ENCODE results near the gene WDR64. TPM values are rescaled to one million over a fixed set of nuclear protein-coding genes. Genes with fewer than 3 reads are reported as not detected.

WDR64 gene
- total and polyA plus RNA-seq, 2 experiments from 2014 or later = not detected

GRCh38 chr1:241612533-241613477 lies 39.3 kb upstream of the WDR64 start (continued):
- TF ChIP-seq POLR2AphosphoS5 (IDR thresholded peaks at IDR 0.05; ENCODE audit: low read depth) = no peak
- no peak for TF ChIP-seq EZH2 (IDR thresholded peaks at IDR 0.05; ENCODE audit: low read depth, unreplicated experiment)
- TF ChIP-seq ETS1 (IDR thresholded peaks at IDR 0.05) = no peak
- TF ChIP-seq JUNB (IDR thresholded peaks at IDR 0.05; ENCODE audit: unreplicated experiment) = no peak
- TF ChIP-seq REST (IDR thresholded peaks at IDR 0.05; ENCODE audit: unreplicated experiment) = no peak
- no peak for TF ChIP-seq EZH2phosphoT487 (IDR thresholded peaks at IDR 0.05; ENCODE audit: unreplicated experiment)
- TF ChIP-seq ZNF331 (CRISPR knock-in tag; IDR thresholded peaks at IDR 0.05; ENCODE audit: low read depth) = no peak

GRCh38 chr1:241614144-241614543 lies 37.9 kb upstream of the WDR64 start:
- H3K27me3 Mint-ChIP-seq (ENCODE audit: insufficient read depth, low read depth, poor library complexity) = peaks cover 4% of the 10 kb centered on the region
- Histone ChIP-seq H3K4me3 (no peak overlapping the region), H3K9me2 (ENCODE audit: insufficient read depth) (no peaks in the 10 kb centered on the region), H3K4me2 (no peak overlapping the region), H3K4me1 (ENCODE audit: insufficient read depth) (no peaks in the 10 kb centered on the region), H3K36me3 (ENCODE audit: insufficient read depth) (no peaks in the 10 kb centered on the region), H3K27me3 (ENCODE audit: insufficient read depth) (no peaks in the 10 kb centered on the region), H4K20me1 (replicated peaks; ENCODE audit: insufficient read depth) (no peaks in the 10 kb centered on the region), H3K27ac (ENCODE audit: low read depth) (no peak overlapping the region), H3K79me2 (replicated peaks; ENCODE audit: insufficient read depth) (no peaks in the 10 kb centered on the region), H2AFZ (no peak overlapping the region), H3F3A (replicated peaks; ENCODE audit: low read depth) (no peaks in the 10 kb centered on the region)
- H3K27ac Mint-ChIP-seq = no peak overlapping the region
- H3K4me1 Mint-ChIP-seq = no peaks in the 10 kb centered on the region
- ATAC-seq = no peak
- H3K9me3 Mint-ChIP-seq = no peaks in the 10 kb centered on the region
- no peaks in the 10 kb centered on the region for H3K36me3 Mint-ChIP-seq (ENCODE audit: low read depth)
- no peak overlapping the region for H3K4me3 Mint-ChIP-seq
- DNase-seq (ENCODE audit: low spot score) = no peak
- TF ChIP-seq STAT1 (IDR thresholded peaks at IDR 0.05; ENCODE audit: unreplicated experiment) = no peak
- TF ChIP-seq CREB1 (CRISPR knock-in tag; IDR thresholded peaks at IDR 0.05; ENCODE audit: low read depth) = no peak
- no peak for TF ChIP-seq ZNF331 (CRISPR knock-in tag; IDR thresholded peaks at IDR 0.05; ENCODE audit: low read depth)
- TF ChIP-seq CTCF (conservative IDR thresholded peaks at IDR 0.05; ENCODE audit: low read depth in 2 of 2) = no peak
- TF ChIP-seq ETS1 (IDR thresholded peaks at IDR 0.05) = no peak
- TF ChIP-seq EZH2 (IDR thresholded peaks at IDR 0.05; ENCODE audit: low read depth, unreplicated experiment) = no peak
